Articular chondrocyte of knee joint (primary cell): ENCODE measurements around the gene HHIP. TPM values are rescaled to one million over a fixed set of nuclear protein-coding genes. Genes with fewer than 3 reads are reported as not detected.

ENCODE experiments used
- small RNA-seq: library from RNA; depleted of rRNA; stranded (forward); fragments of <200 nt; gene quantifications from one replicate; pipeline ENCODE3, GENCODE V24; 2012
- total RNA-seq: library from RNA; depleted of rRNA; stranded (reverse); fragments of >200 nt; gene quantifications from 2 replicates; pipeline ENCODE4 v1.2.3, GENCODE V29; 2012

HHIP gene, protein sequence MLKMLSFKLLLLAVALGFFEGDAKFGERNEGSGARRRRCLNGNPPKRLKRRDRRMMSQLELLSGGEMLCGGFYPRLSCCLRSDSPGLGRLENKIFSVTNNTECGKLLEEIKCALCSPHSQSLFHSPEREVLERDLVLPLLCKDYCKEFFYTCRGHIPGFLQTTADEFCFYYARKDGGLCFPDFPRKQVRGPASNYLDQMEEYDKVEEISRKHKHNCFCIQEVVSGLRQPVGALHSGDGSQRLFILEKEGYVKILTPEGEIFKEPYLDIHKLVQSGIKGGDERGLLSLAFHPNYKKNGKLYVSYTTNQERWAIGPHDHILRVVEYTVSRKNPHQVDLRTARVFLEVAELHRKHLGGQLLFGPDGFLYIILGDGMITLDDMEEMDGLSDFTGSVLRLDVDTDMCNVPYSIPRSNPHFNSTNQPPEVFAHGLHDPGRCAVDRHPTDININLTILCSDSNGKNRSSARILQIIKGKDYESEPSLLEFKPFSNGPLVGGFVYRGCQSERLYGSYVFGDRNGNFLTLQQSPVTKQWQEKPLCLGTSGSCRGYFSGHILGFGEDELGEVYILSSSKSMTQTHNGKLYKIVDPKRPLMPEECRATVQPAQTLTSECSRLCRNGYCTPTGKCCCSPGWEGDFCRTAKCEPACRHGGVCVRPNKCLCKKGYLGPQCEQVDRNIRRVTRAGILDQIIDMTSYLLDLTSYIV
- total RNA-seq: 0.52 and 2.5 TPM in 2 replicates

DNA sequence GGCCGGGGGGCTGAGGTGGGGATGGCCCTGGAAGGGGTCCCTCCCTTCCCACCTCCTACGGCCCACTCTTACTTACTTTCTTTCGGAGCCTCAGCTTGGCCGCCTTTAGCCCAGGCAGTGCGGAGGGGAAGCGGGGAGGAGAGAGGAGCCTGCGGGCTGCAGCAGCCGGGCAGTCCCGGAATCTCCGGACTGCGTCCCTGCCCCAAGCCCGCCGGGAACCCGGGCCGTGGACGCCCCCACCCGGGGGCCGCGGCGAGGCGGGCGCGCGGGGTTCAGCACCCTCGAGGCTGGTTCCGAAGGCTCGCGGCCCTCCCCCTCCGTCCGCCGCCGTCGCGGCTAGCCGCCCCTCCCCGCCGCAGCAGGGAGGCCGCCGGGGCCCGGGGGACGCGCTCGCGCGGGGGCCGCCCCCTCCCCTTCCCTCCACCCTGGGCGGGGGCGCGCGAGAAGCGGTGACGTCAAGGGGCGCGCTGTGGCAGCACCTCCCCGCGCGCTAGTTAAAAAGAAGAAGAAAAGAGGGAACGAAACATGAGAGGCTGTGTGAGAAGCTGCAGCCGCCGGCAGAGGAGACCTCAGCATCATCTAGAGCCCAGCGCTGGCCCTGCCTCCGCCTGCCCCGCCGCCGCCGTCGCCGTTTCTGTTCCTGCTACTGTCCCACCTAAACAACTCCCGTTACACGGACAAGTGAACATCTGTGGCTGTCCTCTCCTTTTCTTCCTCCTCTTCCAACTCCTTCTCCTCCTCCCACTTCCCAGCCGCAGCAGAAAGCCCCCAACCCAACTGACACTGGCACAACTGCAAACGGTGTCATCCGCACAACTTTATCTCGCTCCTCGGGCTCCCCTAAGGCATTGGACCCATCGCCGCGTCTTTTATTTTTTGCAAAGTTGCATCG, at the start of gene HHIP:
Gene HHIP (plus strand): TSS at position 526 of the 892 bp plus-strand sequence. CDS start 520 bp downstream, outside the sequence.

Small RNAs within 50 kb of the gene (small RNA-seq; reads per million reads assigned to genes)
- gene RF02271: not detected
